Ectodermal cell (in vitro differentiated cells): ENCODE measurements around the gene KIF11.
A peak's percentile ranks its signal among the peaks of the same experiment; 100 is the strongest.

ENCODE experiments used
- H3K27ac ChIP-seq: 2 replicates; pipeline ENCODE4 v1.7.0; 2013; ENCODE audit warnings: mild to moderate bottlenecking, low read depth, low read length; ENCODE audit not compliant: insufficient read depth, poor library complexity, severe bottlenecking
- H3K27me3 ChIP-seq: 2 replicates; pipeline ENCODE4 v1.7.0; 2013; ENCODE audit warnings: mild to moderate bottlenecking, low read length; ENCODE audit not compliant: insufficient read depth, control insufficient read depth, poor library complexity, severe bottlenecking
- H3K36me3 ChIP-seq: one replicate; pipeline ENCODE4 v1.7.0; 2013; ENCODE audit warnings: low read length; ENCODE audit not compliant: control insufficient read depth, insufficient read depth
- H3K4me1 ChIP-seq: one replicate; pipeline ENCODE4 v1.7.0; 2013; ENCODE audit warnings: low read length; ENCODE audit not compliant: control insufficient read depth, insufficient read depth
- H3K4me3 ChIP-seq: 2 replicates; pipeline ENCODE4 v1.7.0; 2013; ENCODE audit warnings: low read depth, low read length, control low read depth; ENCODE audit not compliant: insufficient read depth
- H3K9me3 ChIP-seq: 2 replicates; pipeline ENCODE4 v1.7.0; 2013; ENCODE audit warnings: mild to moderate bottlenecking, low read length, moderate library complexity; ENCODE audit not compliant: control insufficient read depth
- WGBS, 2 experiments: methylation state at CpG; one replicate each; pipeline ENCODE4 v1.1.7; 2013; ENCODE audit warnings: missing lambda C conversion rate in 2 of 2; 5-methylcytosine and 5-hydroxymethylcytosine counted together

The KIF11 gene

DNA sequence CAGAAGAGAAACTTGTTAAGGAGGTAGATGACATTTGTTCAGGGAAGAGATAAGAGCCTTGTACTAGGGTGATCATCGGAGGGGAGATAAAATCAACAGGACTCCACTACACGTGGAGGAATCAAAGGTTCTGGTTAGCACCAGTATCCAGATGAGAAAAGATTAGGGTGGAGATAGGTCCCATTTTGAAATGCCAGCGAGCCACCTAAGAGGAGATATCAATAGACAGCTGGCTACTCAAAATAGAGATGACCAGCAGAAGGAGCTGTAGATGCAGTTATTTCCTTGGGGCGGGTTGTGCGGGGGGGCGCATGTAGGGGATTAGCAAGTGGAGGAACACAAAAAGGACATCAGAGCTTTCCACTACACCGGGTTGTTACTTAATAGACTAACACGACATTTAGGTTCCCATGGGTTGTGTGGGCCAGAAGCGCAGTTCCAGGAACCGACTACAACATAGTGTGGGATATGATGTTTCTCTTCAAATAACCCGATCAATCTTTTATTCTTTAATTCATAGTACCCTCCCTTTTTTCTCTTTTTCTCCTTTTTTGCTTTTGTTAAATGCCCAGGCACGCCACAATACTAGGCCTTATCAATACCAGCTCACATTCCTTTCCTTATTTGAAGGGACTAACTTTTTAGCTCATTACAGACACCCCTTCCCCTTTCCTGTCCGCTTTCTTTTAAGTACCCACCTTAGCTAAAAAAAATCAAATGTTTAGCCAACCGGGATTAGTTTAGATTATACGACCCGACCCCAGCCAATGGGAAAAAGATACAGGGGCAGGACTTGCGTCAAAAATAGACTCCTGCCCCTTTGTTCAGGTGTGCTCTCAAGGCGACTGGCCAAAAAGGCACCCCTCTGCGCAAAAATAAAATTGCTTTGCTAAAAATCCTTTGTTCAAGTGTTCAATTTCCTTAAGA, 2.0 kb upstream of the KIF11 start:
- no peaks in the 10 kb centered on the region for H3K36me3 ChIP-seq
- 49 to 50% methylated on average over 19 of the region's 19 CpGs for WGBS, 2 experiments
- no peaks in the 10 kb centered on the region for H3K9me3 ChIP-seq
- peak overlapping the region; percentile 43 for H3K4me3 ChIP-seq
- no peaks in the 10 kb centered on the region for H3K27me3 ChIP-seq
- H3K27ac ChIP-seq: peak overlapping the region; percentile 72
- peaks cover 10% of the 10 kb centered on the region for H3K4me1 ChIP-seq

DNA sequence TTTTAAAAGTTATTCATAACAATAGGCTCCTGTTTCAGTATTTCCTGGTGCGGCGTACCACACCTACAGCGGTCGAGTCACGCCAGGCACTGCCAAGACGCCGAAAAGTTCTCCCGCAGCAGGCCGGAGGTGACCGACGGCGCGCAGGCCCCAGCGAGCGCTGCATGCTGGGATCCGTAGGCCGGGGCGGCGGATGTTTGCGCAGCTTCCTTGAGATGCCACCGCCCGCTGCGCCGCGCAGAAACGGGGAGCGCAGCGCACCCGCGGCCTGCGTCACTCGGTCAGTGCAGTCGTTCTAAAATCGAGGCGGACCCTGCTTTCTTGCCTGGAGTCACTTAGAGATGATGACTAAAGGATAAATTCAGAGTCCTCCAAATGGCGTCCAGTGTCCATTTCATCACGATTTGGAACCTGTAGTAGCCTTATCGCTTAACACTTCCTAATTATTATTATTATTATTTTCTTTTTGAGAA, 1.3 kb upstream of the KIF11 start:
- no peaks in the 10 kb centered on the region for H3K36me3 ChIP-seq

DNA sequence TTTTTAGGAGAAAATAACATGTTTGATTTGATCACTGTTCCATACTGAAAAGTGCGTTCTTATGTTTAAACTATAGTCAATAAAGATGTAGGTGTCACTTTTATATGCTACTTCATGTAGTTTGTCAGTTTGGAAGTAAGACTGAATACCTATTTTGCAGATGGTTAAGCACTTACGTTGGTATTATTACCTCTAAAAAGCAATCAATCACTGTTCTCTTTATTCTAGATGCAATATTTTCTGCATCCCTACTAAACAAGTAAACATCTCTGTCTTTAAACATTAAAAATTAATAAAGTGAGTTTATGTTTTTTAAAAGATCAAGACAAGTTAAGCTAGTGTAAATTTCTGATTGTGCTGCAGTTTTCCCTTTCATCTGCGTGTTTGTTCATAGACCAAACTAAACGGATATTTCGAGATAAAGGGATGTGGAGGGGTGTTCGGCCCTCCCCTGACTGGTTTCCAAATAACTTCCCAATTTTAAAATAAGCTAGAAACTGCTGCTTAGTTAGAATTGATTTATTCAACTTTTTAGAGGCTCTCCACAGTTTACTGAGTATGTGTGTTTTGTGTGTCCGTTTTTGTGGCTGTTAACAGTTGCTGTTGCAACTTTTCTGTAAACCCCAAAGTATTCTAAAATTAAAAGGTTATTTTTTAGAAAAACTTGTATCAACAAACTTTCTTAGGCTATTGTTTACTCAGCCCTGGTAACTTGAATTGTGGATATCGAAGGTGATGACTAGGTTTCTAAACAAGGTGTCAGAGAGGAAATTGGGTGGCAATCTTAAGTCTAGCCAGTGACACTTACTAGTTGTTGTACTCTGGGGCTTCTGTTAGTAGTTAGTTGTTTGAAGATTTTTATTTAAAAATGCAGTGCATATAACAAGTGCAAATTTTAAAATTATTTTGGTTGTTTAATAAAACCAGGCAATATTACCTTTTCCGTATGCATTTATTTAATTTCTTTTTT, 974 bp downstream of the KIF11 start:
- Histone ChIP-seq H3K36me3 (no peaks in the 10 kb centered on the region), H3K27ac (peak overlapping the region; percentile 56), H3K4me1 (peaks cover 12% of the 10 kb centered on the region), H3K4me3 (peak overlapping the region; percentile 86), H3K9me3 (no peaks in the 10 kb centered on the region), H3K27me3 (no peaks in the 10 kb centered on the region)
- WGBS, 2 experiments: 4 to 11% methylated on average over 4 to 8 of the region's 9 CpGs

More for the DNA sequence above, 1.3 kb upstream of the KIF11 start:
- H3K27ac ChIP-seq: peak overlapping the region; percentile 72
- H3K9me3 ChIP-seq: no peaks in the 10 kb centered on the region
- WGBS, 2 experiments: 6 to 7% methylated on average over 37 to 38 of the region's 38 CpGs
- no peaks in the 10 kb centered on the region for H3K27me3 ChIP-seq
- peak overlapping the region; percentile 43 for H3K4me3 ChIP-seq
- H3K4me1 ChIP-seq: peaks cover 12% of the 10 kb centered on the region

DNA sequence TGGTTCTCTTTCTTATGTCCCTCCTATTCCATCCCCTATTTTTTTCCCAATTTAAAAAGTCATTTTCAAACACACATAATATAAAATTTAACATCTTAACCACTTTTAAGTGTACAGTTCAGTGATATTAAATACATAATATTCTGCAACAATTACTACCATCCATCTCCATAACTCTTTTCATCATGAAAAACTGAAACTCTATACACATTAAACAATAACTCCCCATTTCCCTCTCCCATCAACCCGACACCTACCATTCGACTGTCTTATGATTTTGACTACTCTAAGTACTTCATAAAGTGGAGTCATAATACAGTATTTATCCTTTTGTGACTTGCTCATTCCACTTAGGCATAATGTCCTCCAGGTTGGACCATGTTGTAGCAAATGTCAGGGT, 2.6 kb downstream of the KIF11 start:
- H3K4me1 ChIP-seq: peaks cover 9% of the 10 kb centered on the region
- WGBS, 2 experiments: 94 to 100% methylated on average over 2 of the region's 2 CpGs
- no peaks in the 10 kb centered on the region for H3K36me3 ChIP-seq
- no peaks in the 10 kb centered on the region for H3K27me3 ChIP-seq
- no peak overlapping the region for H3K4me3 ChIP-seq
- no peaks in the 10 kb centered on the region for H3K9me3 ChIP-seq
- no peak overlapping the region for H3K27ac ChIP-seq

DNA sequence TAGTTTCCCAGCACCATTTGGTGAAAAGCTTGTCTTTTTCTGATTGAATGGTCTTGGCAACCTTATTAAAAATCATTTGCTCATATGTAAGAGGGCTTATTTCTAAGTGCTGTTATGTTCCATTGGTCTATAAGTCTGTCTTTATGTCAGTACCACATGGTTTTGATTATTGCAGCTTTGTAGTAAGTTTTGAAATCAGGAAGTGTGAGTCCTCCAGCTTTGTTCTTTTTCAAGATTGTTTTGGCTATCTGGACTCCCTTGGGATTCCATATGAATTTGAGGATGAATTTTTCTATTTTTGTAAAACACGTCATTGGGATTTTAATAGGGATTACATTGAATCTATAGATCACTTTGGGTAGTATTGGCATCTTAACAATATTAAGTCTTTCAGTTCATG, 5.4 kb downstream of the KIF11 start:
- WGBS, 2 experiments: 91 to 100% methylated on average over 1 of the region's 1 CpG

DNA sequence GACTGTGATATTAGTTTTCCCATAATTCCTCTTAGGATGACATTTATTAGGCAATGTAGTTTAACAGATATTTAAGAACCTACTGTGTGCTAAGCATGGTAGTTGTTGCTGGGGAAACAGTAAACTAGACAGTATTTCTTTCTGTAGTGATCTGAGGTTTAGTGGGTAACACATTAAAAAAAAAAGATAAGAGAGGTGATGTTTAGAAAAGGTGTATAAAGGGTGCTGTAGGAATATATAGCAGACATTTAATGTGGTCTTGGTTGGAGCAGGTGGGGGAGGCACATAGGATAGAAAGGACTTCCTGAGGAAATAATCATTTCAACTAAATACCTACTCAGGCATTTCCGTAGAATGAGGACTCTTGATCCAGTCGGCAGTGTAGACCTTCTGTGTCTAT, 11.9 kb downstream of the KIF11 start:
- H3K9me3 ChIP-seq: no peaks in the 10 kb centered on the region
- 87 to 100% methylated on average over 2 of the region's 2 CpGs for WGBS, 2 experiments
- H3K4me1 ChIP-seq: no peaks in the 10 kb centered on the region
- H3K4me3 ChIP-seq: no peak overlapping the region
- peaks cover 11% of the 10 kb centered on the region for H3K36me3 ChIP-seq
- no peak overlapping the region for H3K27ac ChIP-seq
- H3K27me3 ChIP-seq: no peaks in the 10 kb centered on the region

More for the DNA sequence above, 5.4 kb downstream of the KIF11 start:
- Histone ChIP-seq H3K27me3 (no peaks in the 10 kb centered on the region), H3K4me1 (peaks cover 9% of the 10 kb centered on the region), H3K9me3 (no peaks in the 10 kb centered on the region), H3K36me3 (no peaks in the 10 kb centered on the region), H3K4me3 (no peak overlapping the region), H3K27ac (no peak overlapping the region)

DNA sequence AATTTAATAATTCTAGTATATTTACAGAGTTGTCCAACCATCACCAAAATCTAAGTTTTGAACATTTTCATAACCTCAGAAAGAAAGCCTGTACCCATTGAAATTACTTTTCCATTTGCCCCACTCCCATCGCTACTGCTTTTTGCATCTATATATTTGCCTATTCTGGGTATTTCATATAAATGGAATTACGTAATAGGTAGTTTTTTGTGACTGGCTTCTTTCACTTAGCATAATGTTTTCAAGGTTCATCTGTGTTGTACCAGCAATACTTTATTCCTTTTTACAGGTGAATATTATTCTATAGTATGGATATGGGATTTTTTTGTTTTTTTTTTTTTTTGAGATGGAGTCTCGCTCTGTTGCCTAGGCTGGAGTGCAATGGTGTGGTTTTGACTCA, 22.6 kb downstream of the KIF11 start:
- Histone ChIP-seq H3K36me3 (peaks cover 36% of the 10 kb centered on the region), H3K4me1 (no peaks in the 10 kb centered on the region), H3K27ac (no peak overlapping the region), H3K27me3 (no peaks in the 10 kb centered on the region), H3K4me3 (no peak overlapping the region), H3K9me3 (no peaks in the 10 kb centered on the region)
- 98 to 99% methylated on average over 3 of the region's 3 CpGs for WGBS, 2 experiments

DNA sequence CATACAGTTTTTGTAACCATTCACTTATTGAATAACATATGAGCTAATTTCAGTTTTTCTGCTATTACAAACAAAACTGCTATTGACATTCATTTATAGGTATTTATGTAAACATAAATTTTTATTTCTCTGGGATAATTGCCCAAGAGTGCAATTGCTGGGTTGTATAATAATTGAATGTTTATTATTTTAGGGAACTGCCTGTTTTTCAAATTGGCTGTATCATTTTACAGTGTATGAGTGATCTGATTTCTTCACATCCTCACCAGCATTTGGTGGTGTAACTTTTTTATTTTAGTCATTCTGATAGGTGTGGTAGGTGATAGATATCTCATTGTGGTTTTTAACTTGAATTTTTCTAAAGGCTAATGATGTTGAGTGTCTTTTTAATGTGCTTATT, 26.4 kb downstream of the KIF11 start:
- H3K9me3 ChIP-seq: no peaks in the 10 kb centered on the region
- no peaks in the 10 kb centered on the region for H3K4me1 ChIP-seq
- H3K27me3 ChIP-seq: no peaks in the 10 kb centered on the region
- H3K27ac ChIP-seq: no peak overlapping the region
- no peak overlapping the region for H3K4me3 ChIP-seq
- H3K36me3 ChIP-seq: peaks cover 31% of the 10 kb centered on the region

DNA sequence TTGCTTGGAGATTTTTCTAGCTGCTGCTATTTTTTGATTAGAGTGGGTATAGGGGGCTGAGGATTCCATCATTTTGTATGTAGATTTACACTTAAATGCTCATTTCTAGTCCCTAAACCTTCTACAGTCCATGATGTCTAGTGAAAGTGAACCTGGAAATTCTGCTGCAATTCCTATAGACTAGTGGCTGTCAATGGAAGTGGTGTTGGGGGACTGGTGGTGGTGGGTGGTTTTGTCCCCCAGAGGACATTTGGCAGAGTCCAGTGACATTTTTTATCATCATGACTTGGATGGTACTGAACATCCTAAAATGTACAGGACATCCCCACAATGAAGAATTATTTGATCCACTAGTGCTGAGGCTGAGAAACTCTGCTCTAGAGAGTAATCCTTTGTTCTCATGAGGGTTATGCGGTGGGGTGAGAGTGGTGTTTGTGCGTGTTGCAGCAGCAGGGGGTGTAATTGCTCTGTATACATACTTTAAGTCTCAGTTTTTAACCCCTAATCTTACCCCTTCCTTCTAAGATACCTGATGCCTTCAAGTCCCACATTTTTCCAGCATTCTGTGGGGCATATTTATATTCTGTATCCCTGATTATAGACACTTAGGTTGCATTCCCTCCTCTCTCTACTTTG, 35.0 kb downstream of the KIF11 start:
- no CpG with 5 or more reads among the region's 2 CpGs for WGBS, 2 experiments
- Histone ChIP-seq H3K4me1 (no peaks in the 10 kb centered on the region), H3K27me3 (no peaks in the 10 kb centered on the region), H3K9me3 (no peaks in the 10 kb centered on the region), H3K4me3 (no peak overlapping the region), H3K27ac (no peak overlapping the region), H3K36me3 (peaks cover 34% of the 10 kb centered on the region)
